GF-D8 (cell line): ENCODE data around the gene ITPK1.

ENCODE experiments used
- DNase-seq: peaks from one replicate; lab custom pipeline; 2025; lab: John Stamatoyannopoulos, UW

ITPK1 gene

GRCh38 chr14:92968291-92969020 lies 147.3 kb downstream of the ITPK1 start:
- DNase-seq = no peak

GRCh38 chr14:92967346-92967926 lies 148.3 kb downstream of the ITPK1 start:
- no peak for DNase-seq

GRCh38 chr14:92965281-92965680 lies 150.4 kb downstream of the ITPK1 start:
- DNase-seq = no peak

- no peak for DNase-seq
These were observed 151.3 kb downstream of the ITPK1 start for GRCh38 chr14:92964124-92965109.

GRCh38 chr14:92963301-92964123 lies 152.2 kb downstream of the ITPK1 start:
- DNase-seq = no peak

GRCh38 chr14:92962831-92963095 lies 153.0 kb downstream of the ITPK1 start:
- no peak for DNase-seq

GRCh38 chr14:92962031-92962830 lies 153.5 kb downstream of the ITPK1 start:
- no peak for DNase-seq

- no peak for DNase-seq
These were observed 154.2 kb downstream of the ITPK1 start for GRCh38 chr14:92961567-92961855.

- DNase-seq = no peak
These were observed 154.8 kb downstream of the ITPK1 start for GRCh38 chr14:92960706-92961566.

GRCh38 chr14:92959761-92960680 lies 155.7 kb downstream of the ITPK1 start:
- DNase-seq = no peak

GRCh38 chr14:92959189-92959531 lies 156.6 kb downstream of the ITPK1 start:
- no peak for DNase-seq

- DNase-seq = no peak
These were observed 157.1 kb downstream of the ITPK1 start for GRCh38 chr14:92958373-92959188.

GRCh38 chr14:92956961-92957360 lies 158.8 kb downstream of the ITPK1 start:
- DNase-seq = no peak

- no peak for DNase-seq
These were observed 160.3 kb downstream of the ITPK1 start for GRCh38 chr14:92955381-92955780.

GRCh38 chr14:92954933-92955332 lies 160.8 kb downstream of the ITPK1 start:
- DNase-seq = no peak

- no peak for DNase-seq
These were observed 162.2 kb downstream of the ITPK1 start for GRCh38 chr14:92953526-92953925.

- no peak for DNase-seq
These were observed 163.0 kb downstream of the ITPK1 start for GRCh38 chr14:92952481-92953298.
